H1 (cell line): Measurements from ENCODE around the gene FBXL12. TPM values are rescaled to one million over a fixed set of nuclear protein-coding genes. Genes with fewer than 3 reads are reported as not detected.

Experiments used
- CTCF ChIA-PET: fragments of 300-600 bp; sonication (Branson Sonifier 250); formaldehyde crosslinking; loops from one replicate; lab custom pipeline; 2021; ENCODE audit not compliant: partially characterized antibody; lab: Charles Lee
- POLR2A ChIA-PET: fragments of 300-600 bp; sonication (Branson Sonifier 250); formaldehyde crosslinking; loops from one replicate; lab custom pipeline; 2021; ENCODE audit warnings: inconsistent platforms; ENCODE audit not compliant: partially characterized antibody; lab: Charles Lee
- DNase-seq, 2 experiments: peaks; one replicate each; pipeline versions ENCODE4 v3.0.0 to v3.0.0-alpha.2; 2010 to 2022; ENCODE audit warnings: low spot score in 2 of 2, low read depth in 1 of 2, mixed read lengths in 1 of 2
- FAIRE-seq: peaks from 2 replicates; lab custom pipeline; 2011; peaks lifted over from hg19 to GRCh38; lab: Jason Lieb, UNC
- H2AFZ ChIP-seq: 2 replicates; pipeline ENCODE4 v1.8.1; 2012; ENCODE audit warnings: low read length, inconsistent platforms
- H2AK5ac ChIP-seq: 2 replicates; pipeline ENCODE4 v1.6.1; 2013; ENCODE audit warnings: low read depth, low read length
- H2BK120ac ChIP-seq: replicated peaks from 2 replicates; pipeline ENCODE3; 2013; ENCODE audit warnings: low read depth, low read length, inconsistent platforms
- H2BK12ac ChIP-seq: 2 replicates; pipeline ENCODE4 v1.6.1; 2013; ENCODE audit warnings: low read depth, low read length
- H2BK15ac ChIP-seq: 2 replicates; pipeline ENCODE4 v1.6.1; 2013; ENCODE audit warnings: low read length
- H2BK20ac ChIP-seq: 2 replicates; pipeline ENCODE4 v1.6.1; 2013; ENCODE audit warnings: low read length
- H2BK5ac ChIP-seq: 2 replicates; pipeline ENCODE4 v1.6.1; 2013; ENCODE audit warnings: low read depth, low read length
- H3K14ac ChIP-seq: 2 replicates; pipeline ENCODE4 v1.6.1; 2013; ENCODE audit warnings: inconsistent platforms; ENCODE audit not compliant: insufficient read length
- H3K18ac ChIP-seq: 2 replicates; pipeline ENCODE4 v1.6.1; 2013; ENCODE audit warnings: low read length; ENCODE audit errors: extremely low read depth
- H3K23ac ChIP-seq: 2 replicates; pipeline ENCODE4 v1.6.1; 2013; ENCODE audit warnings: inconsistent platforms; ENCODE audit not compliant: insufficient read length
- H3K23me2 ChIP-seq: 2 replicates; pipeline ENCODE4 v1.6.1; 2013; ENCODE audit warnings: low read depth, low read length
- H3K27ac ChIP-seq: 2 replicates; pipeline ENCODE4 v1.6.1; 2011; ENCODE audit warnings: low read depth, low read length, inconsistent platforms
- H3K27me3 ChIP-seq, 4 experiments: replicated peaks in 1 of 4; 1 replicate in 1 of 4; 2 replicates in 3 of 4; pipeline versions ENCODE4 v1.6.1 to v1.8.1; 2011 to 2013; ENCODE audit warnings: low read length in 3 of 4, mild to moderate bottlenecking in 3 of 4, inconsistent platforms in 2 of 4, mixed read lengths in 2 of 4, moderate library complexity in 1 of 4; ENCODE audit not compliant: control insufficient read depth in 3 of 4, insufficient read depth in 3 of 4; ENCODE audit errors: extremely low read depth in 1 of 4
- H3K36me3 ChIP-seq, 4 experiments: 2 replicates each; pipeline versions ENCODE4 v1.6.1 to v1.8.1; 2011 to 2013; ENCODE audit warnings: mild to moderate bottlenecking in 4 of 4, low read length in 3 of 4, moderate library complexity in 2 of 4, control low read depth in 1 of 4, inconsistent platforms in 1 of 4; ENCODE audit not compliant: insufficient read depth in 4 of 4, control insufficient read depth in 2 of 4
- H3K4ac ChIP-seq: replicated peaks from 2 replicates; pipeline ENCODE3; 2013; ENCODE audit warnings: low read length, low read depth, mixed read lengths, inconsistent platforms; ENCODE audit not compliant: insufficient read length
- H3K4me1 ChIP-seq, 4 experiments: replicated peaks in 1 of 4; 1 replicate in 1 of 4; 2 replicates in 3 of 4; pipeline versions ENCODE4 v1.6.1 to v1.8.1; 2011 to 2013; ENCODE audit warnings: low read length in 3 of 4, inconsistent platforms in 2 of 4, mixed read lengths in 1 of 4; ENCODE audit not compliant: insufficient read depth in 4 of 4, control insufficient read depth in 3 of 4
- H3K4me2 ChIP-seq, 2 experiments: 2 replicates each; pipeline versions ENCODE4 v1.6.1 to v1.8.1; 2011 to 2013; ENCODE audit warnings: low read depth in 2 of 2, low read length in 2 of 2, control low read depth in 1 of 2, inconsistent platforms in 1 of 2, mild to moderate bottlenecking in 1 of 2; ENCODE audit not compliant: insufficient read depth in 1 of 2
- H3K4me3 ChIP-seq, 4 experiments: fragments of 200-600, 300-600 bp in 1 of 4; sonication (generic), shearing (Covaris generic), sonication (Bioruptor Twin) in 1 of 4; 2 replicates each; pipeline versions ENCODE4 v1.5.1 to v1.8.1; 2011 to 2016; ENCODE audit warnings: low read length in 4 of 4, low read depth in 3 of 4, control low read depth in 2 of 4, inconsistent platforms in 2 of 4, mild to moderate bottlenecking in 2 of 4, mixed read lengths in 1 of 4, moderate library complexity in 1 of 4; ENCODE audit not compliant: insufficient read depth in 2 of 4; ENCODE audit errors: extremely low read depth in 1 of 4
- H3K56ac ChIP-seq: replicated peaks from 2 replicates; pipeline ENCODE3; 2013; ENCODE audit warnings: low read depth, mild to moderate bottlenecking, mixed read lengths, low read length, inconsistent platforms; ENCODE audit not compliant: insufficient read length
- H3K79me1 ChIP-seq: 2 replicates; pipeline ENCODE4 v1.6.1; 2013; ENCODE audit warnings: low read depth, low read length, control low read depth
- H3K79me2 ChIP-seq, 2 experiments: 2 replicates each; pipeline versions ENCODE4 v1.6.1 to v1.8.1; 2012 to 2013; ENCODE audit warnings: low read length in 2 of 2, mild to moderate bottlenecking in 2 of 2, inconsistent platforms in 1 of 2; ENCODE audit not compliant: insufficient read depth in 2 of 2, control insufficient read depth in 1 of 2
- H3K9ac ChIP-seq, 4 experiments: replicated peaks in 1 of 4; 1 replicate in 1 of 4; 2 replicates in 3 of 4; pipeline versions ENCODE4 v1.6.1 to v1.8.1; 2011 to 2013; ENCODE audit warnings: low read depth in 3 of 4, low read length in 3 of 4, control low read depth in 2 of 4, mild to moderate bottlenecking in 2 of 4, moderate library complexity in 2 of 4, inconsistent platforms in 1 of 4; ENCODE audit errors: extremely low read depth in 1 of 4
- H3K9me3 ChIP-seq, 2 experiments: 2 replicates each; pipeline versions ENCODE4 v1.6.1 to v1.8.1; 2012 to 2013; ENCODE audit warnings: mild to moderate bottlenecking in 2 of 2, moderate library complexity in 2 of 2, control low read depth in 1 of 2, inconsistent platforms in 1 of 2, low read depth in 1 of 2, low read length in 1 of 2, mixed read lengths in 1 of 2; ENCODE audit not compliant: insufficient read depth in 2 of 2
- H4K20me1 ChIP-seq, 2 experiments: replicated peaks in 1 of 2; 2 replicates each; pipeline versions ENCODE3 to v1.8.1; 2011 to 2013; ENCODE audit warnings: inconsistent platforms in 2 of 2, low read length in 2 of 2, mild to moderate bottlenecking in 1 of 2; ENCODE audit not compliant: insufficient read depth in 2 of 2, control insufficient read depth in 1 of 2
- H4K5ac ChIP-seq: 2 replicates; pipeline ENCODE4 v1.6.1; 2013; ENCODE audit warnings: low read length, low read depth, mixed read lengths, inconsistent platforms; ENCODE audit not compliant: insufficient read length
- H4K8ac ChIP-seq: 2 replicates; pipeline ENCODE4 v1.8.0; 2013; ENCODE audit warnings: mild to moderate bottlenecking, moderate library complexity, low read length, inconsistent platforms; ENCODE audit not compliant: insufficient read depth; ENCODE audit errors: extremely low read depth
- H4K91ac ChIP-seq: replicated peaks from 2 replicates; pipeline ENCODE3; 2013; ENCODE audit warnings: low read length, mixed read lengths, inconsistent platforms; ENCODE audit not compliant: insufficient read length
- EP300 ChIP-seq, 2 experiments: IDR thresholded peaks; 1 replicate in 1 of 2; 2 replicates in 1 of 2; pipeline ENCODE4 v1.6.1; 2011 to 2012; ENCODE audit warnings: low read depth in 2 of 2, low read length in 2 of 2, mild to moderate bottlenecking in 2 of 2, borderline replicate concordance in 1 of 2, inconsistent platforms in 1 of 2, moderate library complexity in 1 of 2
- NANOG ChIP-seq: IDR thresholded peaks from 2 replicates; pipeline ENCODE4 v1.6.1; 2011; ENCODE audit warnings: low read length, low read depth, mild to moderate bottlenecking, inconsistent platforms; ENCODE audit not compliant: insufficient read depth, poor library complexity, severe bottlenecking
- RAD21 ChIP-seq, 2 experiments: IDR thresholded peaks in 1 of 2; conservative IDR thresholded peaks in 1 of 2; 2 replicates each; pipeline ENCODE4 v1.6.1; 2011; ENCODE audit warnings: low read depth in 2 of 2, low read length in 2 of 2, improper control_type of control experiment in 1 of 2, inconsistent platforms in 1 of 2, mild to moderate bottlenecking in 1 of 2, moderate library complexity in 1 of 2
- SIRT6 ChIP-seq: IDR thresholded peaks from one replicate; pipeline ENCODE4 v1.7.1; 2012; ENCODE audit warnings: low read length, inconsistent platforms
- WGBS, 2 experiments: shearing (Covaris generic) in 1 of 2; methylation state at CpG; one replicate each; pipeline versions ENCODE4 v1.1.6 to v1.1.7; 2013 to 2015; ENCODE audit warnings: low lambda C conversion rate in 2 of 2, mixed read lengths in 2 of 2, inconsistent platforms in 1 of 2, low coverage in 1 of 2, missing lambda C conversion rate in 1 of 2; ENCODE audit not compliant: insufficient replicate concordance in 2 of 2, insufficient coverage in 1 of 2, insufficient read length in 1 of 2; ENCODE audit errors: extremely low coverage in 1 of 2, missing lambda C conversion rate in 1 of 2; 5-methylcytosine and 5-hydroxymethylcytosine counted together
- polyA plus RNA-seq, 7 experiments: library from polyadenylated mRNA; depleted of rRNA in 3 of 7; stranded (reverse) in 5 of 7; unstranded in 2 of 7; fragments of >200 nt in 5 of 7; fragments of 200-250 nt in 2 of 7; gene quantifications; 1 replicate in 5 of 7; 2 replicates in 1 of 7; 4 replicates in 1 of 7; pipeline versions ENCODE4 v1.2.1 to v1.2.3, GENCODE V29; 2011 to 2013; ENCODE audit warnings: missing spikeins in 2 of 7, mixed read lengths in 2 of 7
- total RNA-seq: library from RNA; stranded (reverse); fragmentation: NEBNext Ultra II Directional; extraction: Animal tissue kit (Norgen Biotek cat#: 25700); gene quantifications from 2 replicates; pipeline ENCODE4 v1.2.1, GENCODE V29; 2021

Gene FBXL12
- total and polyA plus RNA-seq, 2 of the 8 experiments (the other 6 are each of a cell fraction or from before 2014, with no cell fraction given): 24.6 to 62.3 TPM

GRCh38 chr19:9863759-9864158, 44.9 kb upstream of the FBXL12 start:
- no peak overlapping the region for H3K4me3 ChIP-seq
- H2BK12ac ChIP-seq: no peak overlapping the region
- H2BK5ac ChIP-seq: no peak overlapping the region
- H2AFZ ChIP-seq: no peak overlapping the region
- no peak for TF ChIP-seq NANOG
- no peak for TF ChIP-seq SIRT6
- TF ChIP-seq EP300 (IDR thresholded peaks at IDR 0.05; ENCODE audit: borderline replicate concordance in 1 of 2, low read depth in 2 of 2, low read length in 2 of 2): no peak
- TF ChIP-seq RAD21 (IDR thresholded peaks at IDR 0.05 in 1 of 2, conservative IDR thresholded peaks at IDR 0.05 in 1 of 2; ENCODE audit: low read depth in 2 of 2, low read length in 2 of 2): no peak
- ChIA-PET CTCF (interaction anchor here (0.6 to 2.1 kb wide), 6 partner anchors 11 to 104 kb away, joined by 3 to 11 read pairs (median 3); no protein-coding TSS in a partner anchor), POLR2A (interaction anchor here (0.9 kb wide), 1 partner anchor 49 kb away, joined by 3 read pairs; no protein-coding TSS in a partner anchor)
- no peaks in the 10 kb centered on the region; a peak in 1 of 8 replicates for H3K36me3 ChIP-seq
- H4K91ac ChIP-seq: no peak overlapping the region
- H3K4me1 ChIP-seq: peaks cover 0 to 7% (median 4%) of the 10 kb centered on the region in 4 experiments; a peak in 3 of 7 replicates
- no peak overlapping the region for H3K14ac ChIP-seq
- H3K23ac ChIP-seq: no peak overlapping the region
- H3K79me1 ChIP-seq: peaks cover 2% of the 10 kb centered on the region; the same call in 1 of the 2 replicates
- H4K20me1 ChIP-seq: peaks cover 0 to 2% of the 10 kb centered on the region in 2 experiments
- no peak overlapping the region for H3K4ac ChIP-seq
- H3K23me2 ChIP-seq: no peaks in the 10 kb centered on the region
- H2AK5ac ChIP-seq: no peak overlapping the region
- H3K27me3 ChIP-seq: no peaks in the 10 kb centered on the region
- H4K8ac ChIP-seq: no peak overlapping the region
- H3K9ac ChIP-seq: no peak overlapping the region
- no peak overlapping the region for H4K5ac ChIP-seq
- H3K79me2 ChIP-seq: no peaks in the 10 kb centered on the region
- no peaks in the 10 kb centered on the region for H3K9me3 ChIP-seq
- H2BK15ac ChIP-seq: no peak overlapping the region
- H3K27ac ChIP-seq: no peak overlapping the region
- no peak for DNase-seq
- FAIRE-seq: no peak
- H3K56ac ChIP-seq: no peak overlapping the region
- no peak overlapping the region for H3K18ac ChIP-seq
- WGBS, 2 experiments: 85% methylated on average over 5 of the region's 5 CpGs; no CpG with 5 or more reads in 1 of the 2 experiments
- no peak overlapping the region for H3K4me2 ChIP-seq
- H2BK120ac ChIP-seq: no peak overlapping the region
- no peak overlapping the region for H2BK20ac ChIP-seq
